ENCODE measurements around the gene MLKL. TPM values are rescaled to one million over a fixed set of nuclear protein-coding genes. Genes with fewer than 3 reads are reported as not detected.

Gene MLKL
- total and polyA plus RNA-seq, 2 of the 13 experiments (the other 11 are each of a cell fraction or from before 2014, with no cell fraction given): 6.4 to 10.7 TPM

DNA sequence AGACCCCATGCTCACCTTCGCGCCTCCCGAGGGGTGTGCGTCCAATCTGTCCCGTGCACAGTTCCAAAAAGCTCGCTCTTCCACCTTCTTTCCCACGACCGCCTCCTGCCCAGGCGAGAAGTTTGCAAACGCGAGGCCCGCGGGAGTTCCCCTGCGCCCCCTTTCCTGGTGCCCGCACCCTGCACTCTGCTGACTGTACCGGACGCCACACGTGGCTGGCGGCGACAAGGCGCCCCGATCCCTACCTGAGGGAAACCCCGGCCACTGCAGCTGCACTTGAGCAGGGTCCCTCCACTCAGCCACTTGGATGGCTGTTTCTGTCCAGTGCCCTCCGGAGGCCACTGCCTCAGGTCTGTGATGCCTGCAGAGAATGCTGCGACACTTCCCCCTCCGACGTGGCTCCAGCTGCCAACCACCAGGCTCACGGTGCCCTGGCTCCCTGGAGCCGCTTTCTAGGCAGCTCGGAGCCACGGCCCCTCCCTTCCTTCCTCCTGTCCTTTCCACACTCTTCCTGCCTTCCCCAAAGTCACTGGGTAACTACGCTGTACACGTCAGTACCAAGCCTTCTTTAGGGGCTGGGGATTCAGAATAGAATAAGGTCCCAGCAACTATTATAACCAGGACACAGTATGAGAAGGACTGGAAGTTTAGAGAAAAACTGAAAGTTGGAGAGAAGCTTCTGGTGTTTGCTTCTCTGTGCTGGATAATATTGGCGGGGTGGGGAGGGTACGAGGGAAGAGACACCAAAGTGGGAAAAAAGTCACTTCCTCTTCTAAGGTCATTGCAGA, at the start of gene MLKL (continued):
- TF ChIP-seq, protein P1, sequence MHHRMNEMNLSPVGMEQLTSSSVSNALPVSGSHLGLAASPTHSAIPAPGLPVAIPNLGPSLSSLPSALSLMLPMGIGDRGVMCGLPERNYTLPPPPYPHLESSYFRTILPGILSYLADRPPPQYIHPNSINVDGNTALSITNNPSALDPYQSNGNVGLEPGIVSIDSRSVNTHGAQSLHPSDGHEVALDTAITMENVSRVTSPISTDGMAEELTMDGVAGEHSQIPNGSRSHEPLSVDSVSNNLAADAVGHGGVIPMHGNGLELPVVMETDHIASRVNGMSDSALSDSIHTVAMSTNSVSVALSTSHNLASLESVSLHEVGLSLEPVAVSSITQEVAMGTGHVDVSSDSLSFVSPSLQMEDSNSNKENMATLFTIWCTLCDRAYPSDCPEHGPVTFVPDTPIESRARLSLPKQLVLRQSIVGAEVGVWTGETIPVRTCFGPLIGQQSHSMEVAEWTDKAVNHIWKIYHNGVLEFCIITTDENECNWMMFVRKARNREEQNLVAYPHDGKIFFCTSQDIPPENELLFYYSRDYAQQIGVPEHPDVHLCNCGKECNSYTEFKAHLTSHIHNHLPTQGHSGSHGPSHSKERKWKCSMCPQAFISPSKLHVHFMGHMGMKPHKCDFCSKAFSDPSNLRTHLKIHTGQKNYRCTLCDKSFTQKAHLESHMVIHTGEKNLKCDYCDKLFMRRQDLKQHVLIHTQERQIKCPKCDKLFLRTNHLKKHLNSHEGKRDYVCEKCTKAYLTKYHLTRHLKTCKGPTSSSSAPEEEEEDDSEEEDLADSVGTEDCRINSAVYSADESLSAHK (CRISPR knock-in tag; IDR thresholded peaks at IDR 0.05; ENCODE audit: borderline replicate concordance): no peak
- TF ChIP-seq MATR3 (CRISPR knock-in tag; IDR thresholded peaks at IDR 0.05): no peak
- 0 out of 2 replicates have a peak, but pooled peaks have one; percentile 59 for TF ChIP-seq RCOR2 (CRISPR knock-in tag; IDR thresholded peaks at IDR 0.05)
- no peak for TF ChIP-seq ZNF251 (CRISPR knock-in tag; IDR thresholded peaks at IDR 0.05)
- TF ChIP-seq ZBTB38 (CRISPR knock-in tag; IDR thresholded peaks at IDR 0.05): peak; percentile 78
- peak; percentile 93 for TF ChIP-seq KMT2B (CRISPR knock-in tag; IDR thresholded peaks at IDR 0.05)
- TF ChIP-seq ATF7 (IDR thresholded peaks at IDR 0.05): no peak
- peak; percentile 72 for TF ChIP-seq ATF7 (CRISPR knock-in tag; IDR thresholded peaks at IDR 0.05)
- no peak for TF ChIP-seq ZNF33A (CRISPR knock-in tag; IDR thresholded peaks at IDR 0.05; ENCODE audit: borderline replicate concordance)
- TF ChIP-seq CEBPB (IDR thresholded peaks at IDR 0.05; ENCODE audit: borderline replicate concordance, low read depth, low read length): no peak
- TF ChIP-seq GTF3A (CRISPR knock-in tag; conservative IDR thresholded peaks at IDR 0.05): peak; percentile 14; the same call in 1 of the 2 replicates
- TF ChIP-seq ZNF101 (CRISPR knock-in tag; IDR thresholded peaks at IDR 0.05; ENCODE audit: borderline replicate concordance, low read depth): no peak
- peak; percentile 76; the same call in 1 of the 2 replicates for TF ChIP-seq ZNF30 (CRISPR knock-in tag; IDR thresholded peaks at IDR 0.05)
- no peak for TF ChIP-seq ZNF354B (CRISPR knock-in tag; IDR thresholded peaks at IDR 0.05)
- TF ChIP-seq TAF1 (CRISPR knock-in tag; IDR thresholded peaks at IDR 0.05): peak; percentile 94
- TF ChIP-seq POLR2AphosphoS5 (IDR thresholded peaks at IDR 0.05; ENCODE audit: low read depth, low read length): peak; percentile 60; the same call in 1 of the 2 replicates
- TF ChIP-seq, protein P2, sequence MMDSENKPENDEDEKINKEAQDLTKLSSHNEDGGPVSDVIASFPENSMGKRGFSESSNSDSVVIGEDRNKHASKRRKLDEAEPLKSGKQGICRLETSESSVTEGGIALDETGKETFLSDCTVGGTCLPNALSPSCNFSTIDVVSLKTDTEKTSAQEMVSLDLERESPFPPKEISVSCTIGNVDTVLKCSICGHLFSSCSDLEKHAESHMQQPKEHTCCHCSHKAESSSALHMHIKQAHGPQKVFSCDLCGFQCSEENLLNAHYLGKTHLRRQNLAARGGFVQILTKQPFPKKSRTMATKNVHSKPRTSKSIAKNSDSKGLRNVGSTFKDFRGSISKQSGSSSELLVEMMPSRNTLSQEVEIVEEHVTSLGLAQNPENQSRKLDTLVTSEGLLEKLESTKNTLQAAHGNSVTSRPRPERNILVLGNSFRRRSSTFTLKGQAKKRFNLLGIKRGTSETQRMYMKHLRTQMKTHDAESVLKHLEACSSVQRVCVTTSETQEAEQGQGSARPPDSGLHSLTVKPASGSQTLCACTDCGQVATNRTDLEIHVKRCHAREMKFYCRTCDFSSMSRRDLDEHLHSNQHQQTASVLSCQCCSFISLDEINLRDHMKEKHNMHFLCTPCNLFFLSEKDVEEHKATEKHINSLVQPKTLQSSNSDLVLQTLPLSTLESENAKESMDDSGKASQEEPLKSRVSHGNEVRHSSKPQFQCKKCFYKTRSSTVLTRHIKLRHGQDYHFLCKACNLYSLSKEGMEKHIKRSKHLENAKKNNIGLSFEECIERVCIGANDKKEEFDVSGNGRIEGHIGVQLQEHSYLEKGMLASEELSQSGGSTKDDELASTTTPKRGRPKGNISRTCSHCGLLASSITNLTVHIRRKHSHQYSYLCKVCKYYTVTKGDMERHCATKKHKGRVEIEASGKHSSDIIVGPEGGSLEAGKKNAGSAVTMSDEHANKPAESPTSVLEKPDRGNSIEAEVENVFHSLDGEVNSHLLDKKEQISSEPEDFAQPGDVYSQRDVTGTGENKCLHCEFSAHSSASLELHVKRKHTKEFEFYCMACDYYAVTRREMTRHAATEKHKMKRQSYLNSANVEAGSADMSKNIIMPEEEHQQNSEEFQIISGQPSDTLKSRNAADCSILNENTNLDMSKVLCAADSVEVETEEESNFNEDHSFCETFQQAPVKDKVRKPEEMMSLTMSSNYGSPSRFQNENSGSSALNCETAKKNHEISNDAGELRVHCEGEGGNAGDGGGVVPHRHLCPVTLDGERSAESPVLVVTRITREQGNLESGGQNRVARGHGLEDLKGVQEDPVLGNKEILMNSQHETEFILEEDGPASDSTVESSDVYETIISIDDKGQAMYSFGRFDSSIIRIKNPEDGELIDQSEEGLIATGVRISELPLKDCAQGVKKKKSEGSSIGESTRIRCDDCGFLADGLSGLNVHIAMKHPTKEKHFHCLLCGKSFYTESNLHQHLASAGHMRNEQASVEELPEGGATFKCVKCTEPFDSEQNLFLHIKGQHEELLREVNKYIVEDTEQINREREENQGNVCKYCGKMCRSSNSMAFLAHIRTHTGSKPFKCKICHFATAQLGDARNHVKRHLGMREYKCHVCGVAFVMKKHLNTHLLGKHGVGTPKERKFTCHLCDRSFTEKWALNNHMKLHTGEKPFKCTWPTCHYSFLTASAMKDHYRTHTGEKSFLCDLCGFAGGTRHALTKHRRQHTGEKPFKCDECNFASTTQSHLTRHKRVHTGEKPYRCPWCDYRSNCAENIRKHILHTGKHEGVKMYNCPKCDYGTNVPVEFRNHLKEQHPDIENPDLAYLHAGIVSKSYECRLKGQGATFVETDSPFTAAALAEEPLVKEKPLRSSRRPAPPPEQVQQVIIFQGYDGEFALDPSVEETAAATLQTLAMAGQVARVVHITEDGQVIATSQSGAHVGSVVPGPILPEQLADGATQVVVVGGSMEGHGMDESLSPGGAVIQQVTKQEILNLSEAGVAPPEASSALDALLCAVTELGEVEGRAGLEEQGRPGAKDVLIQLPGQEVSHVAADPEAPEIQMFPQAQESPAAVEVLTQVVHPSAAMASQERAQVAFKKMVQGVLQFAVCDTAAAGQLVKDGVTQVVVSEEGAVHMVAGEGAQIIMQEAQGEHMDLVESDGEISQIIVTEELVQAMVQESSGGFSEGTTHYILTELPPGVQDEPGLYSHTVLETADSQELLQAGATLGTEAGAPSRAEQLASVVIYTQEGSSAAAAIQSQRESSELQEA (CRISPR knock-in tag; IDR thresholded peaks at IDR 0.05; ENCODE audit: not compliant biosample characterization): peak; percentile 68
- peak; percentile 88 for TF ChIP-seq TAF15 (IDR thresholded peaks at IDR 0.05; ENCODE audit: low read depth, low read length, poor library complexity, severe bottlenecking)
- TF ChIP-seq SAP130 (CRISPR knock-in tag; IDR thresholded peaks at IDR 0.05; ENCODE audit: low read depth): peak; percentile 91
- no peak for TF ChIP-seq NR2F2 (IDR thresholded peaks at IDR 0.05; ENCODE audit: borderline replicate concordance, low read depth)
- TF ChIP-seq ZNF451 (CRISPR knock-in tag; IDR thresholded peaks at IDR 0.05): peak; percentile 40; the same call in 1 of the 2 replicates

Measured in HepG2 (cell line).